Activated effector memory CD4-positive, alpha-beta T cell treated with anti-CD3 and anti-CD28 coated beads, Interleukin-2, amount 50 U/mL, for 16 hours (primary cell): Measurements from ENCODE around the gene ATXN1.

Experiments used
- DNase-seq: peaks from one replicate; pipeline ENCODE4 v3.0.0-alpha.2; 2020

Gene ATXN1

DNA sequence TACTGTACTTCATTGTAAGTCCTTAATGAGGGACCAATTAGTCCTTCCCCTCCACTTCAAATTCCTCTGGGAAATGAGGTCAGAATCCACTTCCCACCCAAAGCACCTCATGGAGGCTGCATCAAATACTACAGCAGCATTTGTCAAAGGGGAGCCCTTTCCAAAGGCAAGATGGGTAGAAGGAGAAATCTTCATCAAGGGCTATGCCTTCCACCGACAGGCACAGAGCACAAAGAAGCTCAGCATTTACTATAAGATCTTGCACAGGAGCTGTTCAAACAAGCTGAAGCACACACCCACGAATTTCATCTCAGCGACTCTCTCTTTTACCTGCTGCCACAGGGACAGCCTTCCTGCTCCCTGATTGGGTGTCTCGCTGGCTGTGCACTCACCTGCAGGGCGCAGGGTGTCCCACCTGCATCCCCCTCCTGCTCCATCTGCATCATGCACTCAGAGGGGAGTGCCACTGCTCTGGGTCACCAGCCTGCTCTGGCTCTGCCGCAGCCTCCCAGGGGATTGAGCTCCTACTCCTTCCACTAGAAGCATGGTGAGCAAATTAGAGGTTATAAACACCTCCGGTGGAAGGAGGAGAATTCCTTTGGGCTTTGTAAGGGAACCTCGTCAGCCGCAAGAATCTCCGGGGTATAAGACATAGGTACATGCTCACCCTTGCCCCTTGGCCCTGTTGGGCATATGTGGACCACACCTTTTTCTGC lies 164.5 kb downstream of the ATXN1 start:
- no peak for DNase-seq

DNA sequence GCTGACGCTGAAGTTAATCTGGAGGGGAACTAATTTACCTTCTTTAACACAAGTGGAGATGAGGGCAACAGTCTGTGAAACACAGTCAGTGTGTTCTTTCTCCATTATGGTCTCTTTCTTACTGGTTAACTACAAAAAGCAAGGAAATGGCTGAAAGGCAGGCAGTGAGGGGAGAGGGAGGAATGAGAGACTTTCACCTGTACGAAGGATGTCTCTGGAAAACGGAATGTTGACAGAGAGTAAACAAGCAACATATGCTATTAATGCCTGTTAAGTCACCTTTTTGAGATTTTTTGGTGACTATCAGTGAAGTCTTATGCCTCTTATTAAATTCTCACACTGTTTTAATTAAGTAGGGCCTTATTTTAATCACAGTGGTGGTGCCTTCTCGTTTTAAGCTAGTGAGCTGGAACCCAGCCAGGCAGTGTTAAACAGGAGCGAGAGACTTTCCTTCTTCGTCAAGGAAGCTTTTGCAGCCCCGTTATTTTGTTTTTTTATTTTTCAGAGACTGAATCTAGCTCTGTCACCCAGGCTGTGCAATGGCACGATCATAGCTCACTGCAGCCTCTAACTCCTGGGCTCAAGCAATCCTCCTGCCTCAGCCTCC lies 165.6 kb downstream of the ATXN1 start:
- DNase-seq = no peak

GRCh38 chr6:16594849-16595248 lies 166.4 kb downstream of the ATXN1 start:
- DNase-seq = no peak

DNA sequence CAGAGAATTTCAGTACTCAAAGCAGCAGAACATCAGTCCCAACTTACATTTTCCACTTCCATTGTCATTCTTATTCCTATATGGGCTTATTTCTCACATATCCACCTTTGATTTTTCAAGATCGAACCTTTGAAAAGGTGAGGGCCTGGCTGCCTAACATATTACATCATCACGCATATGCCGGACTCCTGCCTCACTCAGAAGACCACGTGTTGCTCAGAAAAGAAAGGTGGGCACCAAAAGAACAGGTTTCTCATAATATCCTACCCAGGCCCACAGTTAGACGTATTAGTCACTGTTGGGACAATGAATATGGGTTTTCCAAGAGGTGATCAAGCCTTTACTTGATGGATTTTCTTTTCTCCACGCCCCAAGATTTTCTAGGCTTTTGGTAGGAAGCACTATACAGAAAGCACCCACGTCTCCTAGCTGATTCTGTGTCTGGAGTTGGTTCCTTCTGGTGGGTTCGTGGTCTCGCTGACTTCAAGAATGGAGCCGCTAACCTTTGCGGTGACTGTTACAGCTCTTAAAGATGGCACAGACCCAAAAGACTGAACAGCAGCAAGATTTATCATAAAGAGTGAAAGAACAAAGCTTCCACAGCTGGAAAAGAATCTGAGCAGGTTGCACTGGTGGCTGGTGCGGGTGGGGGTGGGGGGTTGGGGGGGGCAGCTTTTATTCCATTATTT lies 168.9 kb downstream of the ATXN1 start:
- DNase-seq = no peak

- DNase-seq = peak; percentile 69
Measured at GRCh38 chr6:16591396-16592222, 169.7 kb downstream of the ATXN1 start.

- no peak for DNase-seq
Measured at GRCh38 chr6:16585805-16586204, 175.5 kb downstream of the ATXN1 start.

DNA sequence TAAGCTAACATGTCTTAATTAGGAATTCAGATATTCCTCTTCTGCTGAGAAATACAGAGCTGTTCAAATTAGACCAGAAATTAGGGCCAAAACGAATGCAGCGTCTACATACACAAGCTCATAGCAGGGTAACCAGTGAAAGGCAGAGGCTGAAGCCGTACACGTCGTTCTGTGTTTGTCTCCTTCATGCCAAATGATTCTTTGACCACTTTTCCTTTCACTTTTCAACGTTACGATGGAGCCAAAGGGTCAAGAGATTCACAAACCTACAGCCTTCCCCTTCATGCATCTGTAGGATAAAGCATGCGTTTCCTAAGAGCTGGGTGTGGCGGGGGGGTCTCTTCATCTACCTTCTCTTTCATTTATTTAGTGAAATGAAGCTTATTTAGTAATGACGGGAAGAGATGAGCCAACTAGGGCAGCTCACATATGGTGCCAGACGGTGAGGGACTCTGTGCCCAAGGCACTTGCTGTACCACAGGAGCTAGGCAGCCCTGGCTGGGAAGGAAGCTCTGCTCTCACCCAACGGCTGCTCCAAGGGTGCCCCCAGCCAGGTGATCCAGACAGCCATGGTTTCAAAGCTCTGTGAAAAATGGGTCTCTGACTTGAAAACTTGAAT lies 178.0 kb downstream of the ATXN1 start:
- no peak for DNase-seq

- DNase-seq = no peak
Measured at GRCh38 chr6:16582446-16583143, 178.7 kb downstream of the ATXN1 start.

DNA sequence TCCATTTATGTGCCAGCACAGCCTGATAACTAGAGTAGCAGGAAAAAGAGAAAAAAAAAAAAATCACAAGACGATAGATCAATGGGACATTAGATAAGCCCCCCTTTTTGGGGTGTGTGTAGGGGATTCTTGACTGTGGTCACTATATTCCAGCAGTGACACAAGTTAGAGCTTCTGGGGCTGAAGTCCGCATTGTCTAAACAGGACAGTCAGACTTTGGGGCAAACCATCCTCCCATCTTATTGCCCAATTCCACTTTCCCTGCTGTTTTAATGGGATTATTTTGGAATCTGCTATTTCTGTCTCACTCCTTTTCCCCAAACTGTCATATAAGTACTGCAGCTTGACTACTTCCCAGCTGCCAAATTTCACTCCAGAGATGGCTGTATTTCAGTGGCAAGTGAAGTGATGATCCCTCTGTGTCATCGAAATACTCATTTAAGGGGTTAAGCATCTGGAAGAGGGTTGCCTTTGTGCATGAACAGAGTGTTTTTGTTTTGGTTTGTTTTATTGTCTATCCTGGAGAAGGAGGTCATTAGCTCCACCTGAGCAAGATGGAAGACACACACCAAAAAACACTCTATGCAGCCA lies 182.5 kb downstream of the ATXN1 start:
- DNase-seq = no peak

DNA sequence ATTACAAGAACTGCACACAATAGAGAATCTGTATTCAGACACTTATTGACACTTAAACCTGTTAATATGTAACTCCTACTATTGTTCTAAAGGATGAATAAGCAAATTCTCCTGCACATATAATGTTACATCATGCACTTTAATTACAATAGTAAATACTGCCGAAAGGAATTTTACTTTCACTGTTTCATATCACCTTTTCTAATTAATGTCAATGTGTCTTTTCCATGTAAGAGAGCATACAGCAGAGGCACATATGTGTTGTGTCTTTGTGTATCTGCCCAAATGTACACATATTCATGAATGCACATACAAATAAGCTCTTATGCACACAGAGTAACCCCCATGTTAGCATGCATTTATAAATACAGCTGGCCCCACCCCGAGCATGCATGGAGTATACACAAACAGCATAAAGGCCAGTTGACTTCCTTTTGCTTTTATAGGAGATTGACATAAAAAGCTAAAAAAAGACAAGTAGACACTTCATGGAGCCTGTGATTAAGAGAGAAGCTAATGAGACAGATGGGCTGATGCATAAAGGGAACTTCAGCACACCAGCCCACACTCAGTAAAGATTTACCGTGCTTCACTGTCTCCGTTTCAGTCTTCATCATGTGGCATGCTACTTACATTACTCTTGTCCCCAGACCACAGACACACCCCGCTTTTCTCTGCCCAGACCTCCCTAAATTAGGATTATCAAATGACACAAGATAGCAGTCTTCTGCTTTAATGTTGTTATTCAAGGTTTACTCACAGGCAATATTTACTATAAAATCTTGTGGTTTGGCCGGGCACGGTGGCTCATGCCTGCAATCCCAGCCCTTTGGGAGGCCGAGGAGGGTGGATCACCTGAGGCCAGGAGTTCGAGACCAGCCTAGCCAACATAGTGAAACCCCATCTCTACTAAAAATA lies 184.6 kb downstream of the ATXN1 start:
- DNase-seq = no peak

DNA sequence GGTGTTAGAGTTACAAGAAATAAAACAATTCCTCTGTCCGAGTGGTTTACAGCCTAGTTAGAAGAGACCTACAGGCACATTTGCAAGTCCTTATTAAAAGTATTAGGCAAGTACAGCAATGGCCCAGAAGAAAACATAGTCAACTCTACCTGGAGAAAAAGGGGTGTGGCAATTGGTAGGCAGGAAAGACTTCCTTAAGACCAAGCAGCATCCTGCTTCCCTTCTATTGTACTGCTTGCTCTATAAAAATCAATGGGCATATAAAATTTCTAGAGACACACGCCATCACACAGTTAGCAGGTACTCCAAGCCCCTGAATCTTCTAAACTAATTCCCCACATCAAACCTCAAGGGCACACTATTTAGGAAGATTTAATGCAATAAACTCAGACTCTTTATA lies 185.6 kb downstream of the ATXN1 start:
- DNase-seq = no peak

DNA sequence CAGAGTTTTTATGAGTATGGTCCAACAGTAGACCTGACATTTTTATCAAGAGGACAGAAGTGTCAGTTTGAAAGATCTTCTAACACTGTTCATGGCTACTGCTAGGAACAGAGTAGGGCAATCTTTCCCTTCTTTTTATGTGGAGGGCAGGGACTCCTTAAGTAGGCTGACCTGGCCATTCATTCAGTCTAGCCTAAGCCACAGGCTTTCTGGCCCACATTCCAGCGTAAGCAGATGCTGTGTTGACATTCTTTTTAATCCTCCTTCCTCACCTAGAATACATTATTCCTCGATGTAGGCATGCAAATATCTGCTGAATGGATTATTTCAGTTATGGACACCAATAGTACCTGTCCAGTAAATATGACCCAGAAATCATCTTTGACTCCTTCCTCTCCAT lies 188.3 kb downstream of the ATXN1 start:
- no peak for DNase-seq

DNA sequence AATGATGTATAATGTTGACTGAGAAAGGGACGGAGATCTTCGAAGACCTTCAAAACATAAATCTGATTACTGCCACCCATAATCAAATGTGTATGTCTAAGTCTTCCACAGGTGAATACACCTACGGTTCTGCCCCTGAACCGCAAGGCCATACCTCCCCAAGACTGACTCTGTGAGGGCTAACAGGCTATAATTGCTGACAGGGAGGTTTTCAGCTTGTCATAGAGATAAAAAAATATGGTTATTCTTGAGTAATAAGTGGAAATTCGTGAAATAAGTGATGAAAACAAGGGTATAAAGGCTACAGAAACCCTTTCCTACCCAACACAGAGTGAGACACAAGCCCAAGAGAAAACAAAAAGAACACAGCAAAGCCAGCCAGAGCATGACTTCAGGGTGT lies 188.9 kb downstream of the ATXN1 start:
- DNase-seq = no peak

DNA sequence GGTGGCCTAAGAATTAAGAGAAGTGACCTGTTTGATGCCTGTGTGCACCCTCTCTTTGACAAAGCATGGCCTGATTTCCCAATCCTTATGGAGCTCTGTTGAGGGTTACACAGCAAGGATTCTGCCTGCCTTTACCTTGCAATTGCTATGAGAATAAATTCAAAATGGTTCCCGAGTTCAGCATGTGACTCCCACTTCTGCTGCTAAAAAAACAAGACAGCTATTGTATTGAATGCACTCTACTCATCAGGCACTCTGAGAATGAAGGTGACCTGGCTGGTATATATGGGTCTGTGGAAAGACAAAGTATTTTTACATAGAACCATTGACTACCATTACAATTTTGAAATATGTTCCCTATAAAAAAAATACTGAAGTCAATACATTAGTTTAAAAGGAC lies 190.3 kb downstream of the ATXN1 start:
- no peak for DNase-seq

DNA sequence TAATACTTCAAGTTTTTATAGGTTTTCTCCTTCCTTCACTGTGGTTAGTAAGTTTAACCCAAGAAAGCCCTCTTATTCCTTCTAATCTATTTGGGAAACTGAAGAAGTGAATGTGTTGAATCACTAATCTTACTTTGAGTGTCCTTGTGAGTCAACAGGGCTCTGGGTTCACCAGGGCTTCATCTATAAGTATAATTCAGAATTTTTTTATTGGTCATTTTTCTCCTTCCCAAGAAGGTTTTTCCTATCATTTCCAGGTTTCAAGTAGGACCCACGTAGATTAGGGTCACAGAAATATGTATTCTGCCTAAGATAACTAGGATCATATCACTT lies 191.1 kb downstream of the ATXN1 start:
- no peak for DNase-seq

DNA sequence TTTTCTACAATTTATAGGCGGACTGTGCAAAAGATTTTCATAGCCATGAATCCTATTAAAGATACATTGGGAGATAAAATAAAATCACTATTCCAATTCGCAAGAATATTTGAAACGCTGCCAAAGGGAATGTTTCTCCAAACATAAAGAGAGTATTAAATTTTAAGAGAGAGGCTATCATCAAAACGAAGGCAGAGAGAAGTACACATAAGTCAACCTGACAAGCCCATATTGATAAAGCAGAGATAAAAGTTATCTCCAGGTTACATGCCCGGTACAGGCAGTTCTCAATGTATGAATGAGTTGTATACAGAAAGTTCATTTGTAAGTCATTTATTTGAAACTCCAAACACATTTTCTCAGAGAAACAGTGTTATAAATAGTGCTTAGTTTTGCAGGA lies 193.1 kb downstream of the ATXN1 start:
- DNase-seq = no peak

GRCh38 chr6:16567071-16567470 lies 194.2 kb downstream of the ATXN1 start:
- DNase-seq = no peak

DNA sequence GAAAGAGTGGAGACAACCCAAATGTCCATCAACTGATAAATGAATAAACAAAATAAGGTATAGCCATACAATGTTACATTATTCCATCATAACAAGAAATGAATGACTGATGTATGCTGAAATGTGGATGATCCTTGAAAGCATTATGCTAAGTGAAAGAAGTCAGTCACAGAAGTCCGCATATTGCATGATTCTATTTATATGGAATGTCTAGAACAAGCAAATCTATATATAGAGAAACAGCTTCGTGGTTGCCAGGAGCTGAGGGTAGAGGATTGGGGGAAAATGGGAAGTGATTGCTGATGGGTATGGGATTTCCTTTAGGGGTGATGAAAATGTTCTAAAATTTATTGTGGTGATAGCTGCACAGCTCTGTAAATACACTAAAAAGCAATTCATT lies 196.8 kb downstream of the ATXN1 start:
- DNase-seq = no peak

- DNase-seq = no peak
Measured at GRCh38 chr6:16563628-16564240, 197.5 kb downstream of the ATXN1 start.

GRCh38 chr6:16562498-16562897 lies 198.8 kb downstream of the ATXN1 start:
- no peak for DNase-seq

- DNase-seq = no peak
Measured at GRCh38 chr6:16559071-16559470, 202.2 kb downstream of the ATXN1 start.
